ENCODE results near the gene DDAH1. TPM values are rescaled to one million over a fixed set of nuclear protein-coding genes. Genes with fewer than 3 reads are reported as not detected.

Gene DDAH1
- total and polyA plus RNA-seq, 2 of the 8 experiments (the other 6 are each of a cell fraction or from before 2014, with no cell fraction given): 22.8 to 54.5 TPM

DNA sequence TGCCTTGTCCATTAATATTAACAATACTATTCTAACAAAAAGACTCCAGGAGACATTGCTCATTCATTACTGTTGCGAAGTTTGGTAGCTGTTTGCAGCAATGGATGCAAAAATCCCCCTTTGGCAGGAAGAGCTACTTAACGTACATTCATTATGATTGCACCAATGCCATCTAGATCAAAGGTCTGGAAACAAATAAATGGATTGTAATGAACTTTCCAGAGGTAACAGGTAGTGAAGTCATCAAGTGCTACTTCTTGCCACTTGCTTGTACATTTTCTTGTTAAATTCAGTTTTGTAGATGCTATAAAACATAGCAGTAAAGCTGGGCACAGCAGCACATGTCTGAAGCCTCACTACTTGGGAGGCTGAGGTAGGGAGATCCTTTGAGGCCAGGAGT is 93.9 kb downstream of the DDAH1 start:
- no peaks in the 10 kb centered on the region for H3K79me2 ChIP-seq (ENCODE audit: control insufficient read depth in 1 of 2, insufficient read depth in 2 of 2, low read length in 2 of 2)
- no peak for FAIRE-seq

More for the DNA sequence above, 93.9 kb downstream of the DDAH1 start:
- no peaks in the 10 kb centered on the region for H3K23me2 ChIP-seq (ENCODE audit: low read depth, low read length)
- H3K4ac ChIP-seq (replicated peaks; ENCODE audit: insufficient read length, low read depth, low read length): no peak overlapping the region
- H3K4me3 ChIP-seq (ENCODE audit: extremely low read depth in 1 of 4, insufficient read depth in 2 of 4, low read depth in 3 of 4, low read length in 4 of 4): no peak overlapping the region
- H3K23ac ChIP-seq (ENCODE audit: insufficient read length): no peak overlapping the region
- no peak for TF ChIP-seq RFX5 (IDR thresholded peaks at IDR 0.05; ENCODE audit: borderline replicate concordance, low read depth, low read length)
- no peaks in the 10 kb centered on the region for H3K79me1 ChIP-seq (ENCODE audit: low read depth, low read length)
- ChIA-PET POLR2A (ENCODE audit: partially characterized antibody) (no interaction called here), CTCF (ENCODE audit: partially characterized antibody) (interaction anchor here (0.7 to 1.9 kb wide), 5 partner anchors 8 to 61 kb away, joined by 3 to 8 read pairs (median 3); no protein-coding TSS in a partner anchor)
- DNase-seq (ENCODE audit: low read depth in 1 of 2, low spot score in 2 of 2): no peak
- H2BK15ac ChIP-seq (ENCODE audit: low read length): no peak overlapping the region
- H2BK20ac ChIP-seq (ENCODE audit: low read length): no peak overlapping the region
- no peaks in the 10 kb centered on the region for H3K27me3 ChIP-seq (replicated peaks in 1 of 4; ENCODE audit: control insufficient read depth in 3 of 4, extremely low read depth in 1 of 4, insufficient read depth in 3 of 4, low read length in 3 of 4)
- no peaks in the 10 kb centered on the region for H3K36me3 ChIP-seq (ENCODE audit: control insufficient read depth in 2 of 4, insufficient read depth in 4 of 4, low read length in 3 of 4)
- no peak overlapping the region for H3K56ac ChIP-seq (replicated peaks; ENCODE audit: insufficient read length, low read depth, low read length)
- H2BK120ac ChIP-seq (replicated peaks; ENCODE audit: low read depth, low read length): no peak overlapping the region
- no peak overlapping the region for H3K18ac ChIP-seq (ENCODE audit: extremely low read depth, low read length)
- peaks cover 0 to 4% (median 0%) of the 10 kb centered on the region in 4 experiments; a peak in 1 of 7 replicates for H3K4me1 ChIP-seq (replicated peaks in 1 of 4; ENCODE audit: control insufficient read depth in 3 of 4, insufficient read depth in 4 of 4, low read length in 3 of 4)
- H3K9me3 ChIP-seq (ENCODE audit: insufficient read depth in 2 of 2, low read depth in 1 of 2, low read length in 1 of 2): no peaks in the 10 kb centered on the region
- H4K8ac ChIP-seq (ENCODE audit: extremely low read depth, insufficient read depth, low read length): no peak overlapping the region
- H3K9ac ChIP-seq (replicated peaks in 1 of 4; ENCODE audit: extremely low read depth in 1 of 4, low read depth in 3 of 4, low read length in 3 of 4): no peak overlapping the region
- no peak overlapping the region for H2AK5ac ChIP-seq (ENCODE audit: low read depth, low read length)
- no peak overlapping the region for H4K91ac ChIP-seq (replicated peaks; ENCODE audit: insufficient read length, low read length)
- WGBS, 2 experiments (ENCODE audit: extremely low coverage in 1 of 2, insufficient coverage in 1 of 2, insufficient read length in 1 of 2, insufficient replicate concordance in 2 of 2, low coverage in 1 of 2, low lambda C conversion rate in 2 of 2, missing lambda C conversion rate in 1 of 2): 84% methylated on average over 2 of the region's 2 CpGs; no CpG with 5 or more reads in 1 of the 2 experiments
- no peak overlapping the region for H2BK12ac ChIP-seq (ENCODE audit: low read depth, low read length)
- H4K20me1 ChIP-seq (replicated peaks in 1 of 2; ENCODE audit: control insufficient read depth in 1 of 2, insufficient read depth in 2 of 2, low read length in 2 of 2): peaks cover 0 to 2% of the 10 kb centered on the region in 2 experiments
- no peak overlapping the region for H2BK5ac ChIP-seq (ENCODE audit: low read depth, low read length)
- no peak overlapping the region for H2AFZ ChIP-seq (ENCODE audit: low read length)
- H4K5ac ChIP-seq (ENCODE audit: insufficient read length, low read depth, low read length): no peak overlapping the region
- H3K27ac ChIP-seq (ENCODE audit: low read depth, low read length): no peak overlapping the region
- H3K14ac ChIP-seq (ENCODE audit: insufficient read length): no peak overlapping the region
- H3K4me2 ChIP-seq (ENCODE audit: insufficient read depth in 1 of 2, low read depth in 2 of 2, low read length in 2 of 2): no peak overlapping the region
